Memory B cell (primary cell): Measurements from ENCODE around the gene COL20A1.
"Not testable (repeated sequence)": the region's sequence is repeated elsewhere in the genome, so short reads cannot be mapped to it uniquely, and the experiment has no call there.

ENCODE experiments used
- ATAC-seq: fragments of 150-1000 bp; cut with Tn5 transposase; 2 replicates; pipeline ENCODE4 v1.10.0; 2021; ENCODE audit warnings: low read depth, mild to moderate bottlenecking, moderate library complexity
- DNase-seq, 2 donors: peaks; one replicate each; pipeline ENCODE4 v3.0.0; 2022; ENCODE audit warnings: low spot score in 2 of 2
- H3K27ac Mint-ChIP-seq: one replicate; pipeline ENCODE4 v1.8.0; 2022; ENCODE audit warnings: mild to moderate bottlenecking, moderate library complexity, mixed read lengths
- H3K27me3 Mint-ChIP-seq: one replicate; pipeline ENCODE4 v1.8.0; 2022; ENCODE audit warnings: mixed read lengths
- H3K36me3 Mint-ChIP-seq: one replicate; pipeline ENCODE4 v1.8.0; 2022; ENCODE audit warnings: mild to moderate bottlenecking, mixed read lengths
- H3K4me1 Mint-ChIP-seq: one replicate; pipeline ENCODE4 v1.8.0; 2022; ENCODE audit warnings: mixed read lengths
- H3K4me3 Mint-ChIP-seq: one replicate; pipeline ENCODE4 v1.8.0; 2022; ENCODE audit warnings: mild to moderate bottlenecking, moderate library complexity, mixed read lengths
- H3K9me3 Mint-ChIP-seq: one replicate; pipeline ENCODE4 v1.8.0; 2022; ENCODE audit warnings: mixed read lengths

COL20A1 gene

DNA sequence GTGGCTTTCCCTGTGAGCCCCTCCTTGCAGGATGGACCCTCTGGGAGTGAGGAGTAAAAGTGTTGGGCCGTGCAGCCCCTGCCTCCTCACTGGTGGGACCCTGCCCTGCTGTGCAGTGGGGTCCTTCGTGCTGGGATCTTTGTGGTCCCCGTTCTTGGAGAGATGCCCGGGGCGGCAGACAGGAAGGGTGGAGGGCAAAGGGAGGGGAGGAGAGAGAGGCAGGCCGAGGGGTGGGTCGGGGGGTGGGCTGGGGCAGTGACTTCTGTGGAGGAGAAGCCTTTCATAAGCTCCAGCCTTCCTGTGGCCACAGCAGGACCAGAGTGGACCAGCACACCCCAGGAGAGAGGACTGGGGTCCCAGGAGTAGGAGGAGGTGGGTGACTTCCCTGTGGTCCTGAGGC lies at the start of gene COL20A1:
TSS of gene COL20A1 (plus strand) at position 283 of the 400 bp plus-strand sequence. CDS start 1,922 bp downstream, outside the sequence.
- H3K4me1 Mint-ChIP-seq, result no peaks in the 10 kb centered on the region
- peaks cover 6% of the 10 kb centered on the region for H3K36me3 Mint-ChIP-seq
- no peaks in the 10 kb centered on the region for H3K9me3 Mint-ChIP-seq
- ATAC-seq (no peak), DNase-seq (no peak)
- H3K27me3 Mint-ChIP-seq, result peaks cover 4% of the 10 kb centered on the region
- no peak within 1 kb of the TSS for H3K27ac Mint-ChIP-seq
- no peak within 1 kb of the TSS for H3K4me3 Mint-ChIP-seq

DNA sequence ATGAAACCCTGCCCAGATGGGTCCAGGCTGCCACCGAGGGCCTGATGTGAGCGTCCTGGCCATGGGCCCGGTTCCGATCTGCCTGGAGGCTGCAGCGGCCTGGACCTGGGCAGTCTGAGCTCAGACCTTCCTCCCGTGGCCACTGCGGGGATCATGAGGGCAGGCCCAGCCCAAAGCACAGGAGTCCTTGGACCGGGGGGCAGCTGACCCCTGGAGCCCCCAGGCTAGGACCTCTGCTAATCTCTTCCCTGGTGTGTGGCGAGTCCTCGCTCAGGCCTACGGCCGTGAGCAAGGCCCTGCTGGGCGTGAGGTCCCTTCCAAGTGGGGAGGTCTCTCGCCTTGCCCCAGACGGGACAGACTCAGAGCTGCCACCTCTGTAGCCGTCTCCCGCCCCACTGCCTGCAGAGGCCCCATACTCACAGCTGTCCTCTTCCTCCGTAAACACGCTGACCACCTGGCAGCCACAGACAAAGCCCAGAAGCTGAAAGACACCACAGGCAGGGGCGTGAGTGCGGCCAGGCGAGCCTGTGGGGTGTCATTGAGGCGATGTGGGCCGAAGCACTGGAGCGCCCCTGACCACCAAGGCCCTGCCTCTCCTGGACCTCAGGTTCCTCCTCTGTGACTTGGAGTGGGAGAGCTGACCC lies 49.3 kb upstream of the COL20A1 start:
- no peak for DNase-seq
- H3K27ac Mint-ChIP-seq, result no peak overlapping the region
- no peaks in the 10 kb centered on the region for H3K4me1 Mint-ChIP-seq
- no peaks in the 10 kb centered on the region for H3K36me3 Mint-ChIP-seq
- no peaks in the 10 kb centered on the region for H3K9me3 Mint-ChIP-seq
- ATAC-seq, result no peak
- peaks cover 20% of the 10 kb centered on the region for H3K27me3 Mint-ChIP-seq
- no peak overlapping the region for H3K4me3 Mint-ChIP-seq

DNA sequence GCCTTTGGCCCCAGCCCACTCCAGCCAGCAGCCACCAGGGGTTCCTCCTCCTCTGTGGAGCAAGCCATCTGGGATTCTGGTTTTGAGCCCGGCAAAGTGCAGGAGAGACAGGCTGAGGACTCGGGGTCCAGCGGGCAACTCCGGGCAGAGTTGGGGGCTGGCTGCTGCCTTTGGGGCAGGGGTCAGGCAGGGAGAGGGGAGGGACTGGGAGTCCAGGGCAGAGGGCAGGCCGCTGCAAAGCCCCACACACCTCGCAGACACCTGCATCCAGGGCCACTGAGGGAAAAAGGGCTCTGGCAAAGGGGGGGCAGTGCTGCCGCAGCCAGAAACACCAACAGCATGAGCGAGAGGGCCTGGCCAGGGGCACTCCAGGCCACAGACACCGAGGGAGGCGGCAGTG lies 48.5 kb upstream of the COL20A1 start:
- H3K36me3 Mint-ChIP-seq, result no peaks in the 10 kb centered on the region
- DNase-seq (no peak), ATAC-seq (no peak)
- no peak overlapping the region for H3K27ac Mint-ChIP-seq
- H3K27me3 Mint-ChIP-seq, result peaks cover 23% of the 10 kb centered on the region
- no peaks in the 10 kb centered on the region for H3K9me3 Mint-ChIP-seq
- H3K4me1 Mint-ChIP-seq, result no peaks in the 10 kb centered on the region
- no peak overlapping the region for H3K4me3 Mint-ChIP-seq

DNA sequence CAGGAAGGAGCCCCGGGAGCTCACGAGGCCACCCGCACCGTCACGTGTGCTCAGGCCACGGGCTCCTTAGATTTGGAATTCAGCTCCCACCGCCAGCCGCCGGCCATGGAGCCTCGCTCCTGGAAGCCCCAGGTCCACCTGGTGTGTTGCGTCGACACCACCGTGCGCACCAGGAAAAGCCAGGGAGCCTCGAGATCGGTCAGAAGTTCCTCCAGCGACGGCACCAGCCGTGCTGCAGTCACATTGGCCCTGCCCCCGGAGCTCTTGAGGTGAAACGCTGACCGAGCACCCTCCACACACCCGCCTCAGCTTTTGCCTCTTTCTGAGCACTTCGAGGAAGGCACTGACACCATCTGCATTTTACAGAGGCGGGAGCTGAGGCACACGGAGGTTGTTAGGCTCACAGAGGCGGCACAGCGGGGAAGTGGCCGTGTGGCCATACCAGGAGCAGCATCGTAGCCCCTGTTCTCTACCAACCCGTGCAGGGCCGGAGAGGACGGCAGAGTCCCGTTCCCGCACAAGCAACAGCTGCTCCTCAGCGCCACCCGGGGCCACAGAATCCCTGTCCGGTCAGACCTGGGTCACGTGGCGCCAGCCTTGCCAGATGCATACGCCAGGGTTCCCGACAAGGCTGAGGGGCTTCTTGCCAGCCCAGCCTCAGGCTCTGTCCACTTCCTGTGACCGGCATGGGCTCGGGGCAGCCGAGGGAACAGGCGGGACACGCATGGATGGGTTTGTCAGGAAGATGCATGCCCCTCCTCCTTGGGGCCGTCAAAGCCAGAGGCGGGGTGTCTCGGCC lies 46.3 kb upstream of the COL20A1 start:
- Mint-ChIP-seq H3K27ac (no peak overlapping the region), H3K36me3 (no peaks in the 10 kb centered on the region), H3K4me3 (no peak overlapping the region), H3K27me3 (peaks cover 24% of the 10 kb centered on the region), H3K4me1 (no peaks in the 10 kb centered on the region), H3K9me3 (no peaks in the 10 kb centered on the region)
- DNase-seq (no peak), ATAC-seq (no peak)

DNA sequence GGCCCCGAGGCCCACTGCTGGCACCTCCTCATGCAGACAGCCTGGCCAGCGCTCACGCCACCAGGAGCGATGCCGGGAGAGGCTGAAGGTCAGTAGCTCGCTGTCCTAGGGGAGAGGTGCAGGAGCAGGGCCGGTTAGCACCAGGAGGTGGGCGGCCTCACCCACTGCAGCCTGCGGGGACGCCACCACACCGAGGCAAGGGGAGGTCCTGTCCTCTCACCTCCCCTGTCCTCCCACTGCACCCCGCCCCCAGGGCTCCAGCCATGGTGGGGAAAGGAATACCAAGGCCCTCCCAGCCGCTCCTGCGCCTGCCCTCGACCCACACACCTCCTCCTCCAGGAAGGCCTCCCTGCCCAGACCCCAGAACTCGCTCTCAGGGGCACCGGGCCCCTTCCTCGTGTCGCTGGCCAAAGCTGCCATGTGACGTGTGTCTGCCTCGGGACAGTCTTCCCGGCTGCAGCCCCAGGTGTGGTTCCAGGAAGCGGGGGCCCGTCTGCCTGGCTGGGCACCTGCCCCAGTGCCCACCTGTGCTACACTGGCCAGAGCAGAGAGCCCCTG lies 45.2 kb upstream of the COL20A1 start:
- Mint-ChIP-seq H3K4me1 (peaks cover 1% of the 10 kb centered on the region), H3K9me3 (no peaks in the 10 kb centered on the region), H3K4me3 (no peak overlapping the region), H3K27ac (no peak overlapping the region), H3K36me3 (no peaks in the 10 kb centered on the region), H3K27me3 (peaks cover 22% of the 10 kb centered on the region)
- DNase-seq, result no peak
- ATAC-seq, result no peak

DNA sequence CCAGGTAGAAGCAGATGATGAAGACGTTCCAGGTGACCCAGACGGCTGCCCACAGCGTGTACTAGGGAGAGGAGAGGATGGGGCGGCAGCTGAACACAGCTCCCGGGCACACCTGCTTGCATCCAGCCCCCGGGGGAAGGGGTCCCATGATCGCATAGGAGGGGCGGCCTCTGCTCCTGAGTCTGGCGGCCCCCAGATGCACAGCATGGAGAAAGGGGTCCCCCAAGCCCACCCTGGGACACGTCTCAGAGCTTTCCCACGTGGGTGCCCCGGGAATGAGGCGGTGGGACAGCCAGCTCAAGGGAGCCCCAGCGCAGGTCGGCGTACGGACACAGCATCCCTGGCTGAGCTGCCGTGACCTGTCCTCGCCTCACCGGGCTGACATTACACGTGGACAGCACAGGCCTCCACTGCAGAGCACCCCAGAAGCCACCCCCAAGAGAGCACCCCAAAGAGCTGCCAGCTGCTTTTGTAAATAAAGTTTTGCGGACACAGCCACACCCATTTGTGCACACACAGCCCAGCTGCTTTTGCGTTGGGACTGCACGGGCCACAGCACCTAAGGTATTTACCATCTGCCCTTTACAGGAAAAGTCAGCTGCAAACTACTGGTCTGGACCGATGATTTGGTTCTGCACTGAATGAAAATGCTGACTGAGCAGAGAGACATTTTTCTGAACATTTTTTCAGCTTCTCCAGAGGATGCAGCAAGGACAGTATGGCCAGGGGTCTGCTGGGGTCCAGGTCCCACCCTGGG lies 44.0 kb upstream of the COL20A1 start:
- Mint-ChIP-seq H3K4me3 (no peak overlapping the region), H3K27me3 (peaks cover 23% of the 10 kb centered on the region), H3K4me1 (peaks cover 5% of the 10 kb centered on the region), H3K27ac (no peak overlapping the region), H3K36me3 (no peaks in the 10 kb centered on the region), H3K9me3 (no peaks in the 10 kb centered on the region)
- DNase-seq (no peak), ATAC-seq (no peak)

DNA sequence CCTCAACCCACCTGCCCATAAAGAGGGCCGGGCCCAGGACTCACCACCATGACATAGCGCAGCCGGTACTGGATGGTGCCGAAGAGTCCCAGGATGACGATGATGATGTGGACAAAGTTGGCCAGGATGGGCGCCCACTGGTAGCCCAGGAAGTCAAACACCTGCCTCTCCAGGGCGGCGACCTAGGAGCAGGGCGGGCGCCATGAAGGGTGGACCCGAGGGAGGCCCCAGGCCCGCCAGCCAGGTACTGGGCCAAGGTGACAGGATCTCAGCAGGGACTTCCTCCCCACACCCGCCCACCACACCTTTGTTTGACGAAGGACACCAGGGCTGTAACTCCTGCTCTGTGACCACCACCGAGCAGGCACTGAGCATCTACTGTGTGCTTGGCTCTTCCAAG lies 43.1 kb upstream of the COL20A1 start:
- Mint-ChIP-seq H3K27me3 (peaks cover 20% of the 10 kb centered on the region), H3K9me3 (no peaks in the 10 kb centered on the region), H3K4me1 (peaks cover 5% of the 10 kb centered on the region), H3K27ac (no peak overlapping the region), H3K4me3 (no peak overlapping the region), H3K36me3 (no peaks in the 10 kb centered on the region)
- no peak for ATAC-seq
- no peak for DNase-seq

DNA sequence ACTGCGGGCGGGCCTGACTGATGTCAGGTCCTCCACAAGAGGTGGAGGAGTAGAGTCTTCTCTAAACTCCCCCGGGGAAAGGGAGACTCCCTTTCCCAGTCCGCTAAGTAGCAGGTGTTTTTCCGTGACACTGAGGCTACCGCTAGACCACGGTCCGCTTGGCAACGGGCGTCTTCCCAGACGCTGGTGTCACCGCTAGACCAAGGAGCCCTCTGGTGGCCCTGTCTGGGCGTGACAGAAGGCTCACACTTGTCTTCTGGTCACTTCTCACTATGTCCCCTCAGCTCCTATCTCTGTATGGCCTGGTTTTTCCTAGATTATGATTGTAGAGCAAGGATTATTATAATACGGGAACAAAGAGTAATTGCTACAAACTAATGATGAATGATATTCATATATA lies 41.6 kb upstream of the COL20A1 start:
- peaks cover 19% of the 10 kb centered on the region for H3K27me3 Mint-ChIP-seq
- not testable (repeated sequence) for H3K4me3 Mint-ChIP-seq

DNA sequence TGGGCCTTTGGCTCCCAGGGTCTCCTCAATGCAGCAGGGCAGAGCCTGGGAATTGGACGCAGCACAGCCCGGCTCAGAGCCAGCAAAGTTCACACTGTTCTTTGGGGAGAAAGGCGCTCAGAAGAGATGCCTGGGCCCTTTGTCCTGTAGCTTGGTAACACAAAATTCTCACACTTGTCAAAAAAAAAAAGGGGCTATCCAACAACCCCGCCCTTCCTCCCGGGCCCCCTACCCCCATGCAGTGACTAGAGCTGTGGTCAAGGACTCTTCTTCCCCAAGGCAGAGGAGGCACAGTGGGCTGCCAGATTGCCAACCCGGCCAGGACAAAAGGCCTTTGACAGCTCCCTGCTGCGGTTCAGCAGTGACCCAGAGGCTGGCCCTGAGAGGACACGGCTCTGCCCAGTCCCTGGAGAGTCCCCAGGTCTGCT lies 40.7 kb upstream of the COL20A1 start:
- H3K9me3 Mint-ChIP-seq, result no peaks in the 10 kb centered on the region
- H3K36me3 Mint-ChIP-seq, result no peaks in the 10 kb centered on the region
- peaks cover 8% of the 10 kb centered on the region for H3K4me1 Mint-ChIP-seq
- no peak for ATAC-seq
- no peak overlapping the region for H3K27ac Mint-ChIP-seq
- DNase-seq, result no peak
- no peak overlapping the region for H3K4me3 Mint-ChIP-seq
- H3K27me3 Mint-ChIP-seq, result peaks cover 27% of the 10 kb centered on the region

More for the DNA sequence above, 41.6 kb upstream of the COL20A1 start:
- H3K4me1 Mint-ChIP-seq, H3K27ac Mint-ChIP-seq, DNase-seq, ATAC-seq, H3K9me3 Mint-ChIP-seq, H3K36me3 Mint-ChIP-seq: not testable (repeated sequence)

DNA sequence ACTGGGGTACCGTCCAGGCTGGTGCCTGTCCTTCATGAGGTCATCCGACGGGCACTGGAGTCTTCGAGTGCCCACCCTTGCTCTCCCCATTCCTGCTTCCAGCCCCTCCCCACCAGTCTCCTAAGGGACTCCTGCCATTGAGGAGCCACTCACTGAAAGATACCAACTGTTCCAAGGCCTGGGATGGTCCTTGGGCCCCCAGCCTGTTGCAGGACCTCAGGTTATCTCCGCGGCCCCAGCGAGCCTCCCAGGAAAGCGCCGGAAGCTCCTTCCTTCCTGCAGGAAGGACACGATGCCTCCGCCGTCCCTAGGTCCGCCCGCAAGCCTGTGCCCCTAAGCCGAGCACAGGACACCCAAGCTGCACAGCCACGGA lies 39.9 kb upstream of the COL20A1 start:
- DNase-seq (no peak), ATAC-seq (no peak)
- Mint-ChIP-seq H3K4me3 (no peak overlapping the region), H3K4me1 (peaks cover 8% of the 10 kb centered on the region), H3K36me3 (no peaks in the 10 kb centered on the region), H3K9me3 (no peaks in the 10 kb centered on the region), H3K27ac (no peak overlapping the region), H3K27me3 (peaks cover 32% of the 10 kb centered on the region)

DNA sequence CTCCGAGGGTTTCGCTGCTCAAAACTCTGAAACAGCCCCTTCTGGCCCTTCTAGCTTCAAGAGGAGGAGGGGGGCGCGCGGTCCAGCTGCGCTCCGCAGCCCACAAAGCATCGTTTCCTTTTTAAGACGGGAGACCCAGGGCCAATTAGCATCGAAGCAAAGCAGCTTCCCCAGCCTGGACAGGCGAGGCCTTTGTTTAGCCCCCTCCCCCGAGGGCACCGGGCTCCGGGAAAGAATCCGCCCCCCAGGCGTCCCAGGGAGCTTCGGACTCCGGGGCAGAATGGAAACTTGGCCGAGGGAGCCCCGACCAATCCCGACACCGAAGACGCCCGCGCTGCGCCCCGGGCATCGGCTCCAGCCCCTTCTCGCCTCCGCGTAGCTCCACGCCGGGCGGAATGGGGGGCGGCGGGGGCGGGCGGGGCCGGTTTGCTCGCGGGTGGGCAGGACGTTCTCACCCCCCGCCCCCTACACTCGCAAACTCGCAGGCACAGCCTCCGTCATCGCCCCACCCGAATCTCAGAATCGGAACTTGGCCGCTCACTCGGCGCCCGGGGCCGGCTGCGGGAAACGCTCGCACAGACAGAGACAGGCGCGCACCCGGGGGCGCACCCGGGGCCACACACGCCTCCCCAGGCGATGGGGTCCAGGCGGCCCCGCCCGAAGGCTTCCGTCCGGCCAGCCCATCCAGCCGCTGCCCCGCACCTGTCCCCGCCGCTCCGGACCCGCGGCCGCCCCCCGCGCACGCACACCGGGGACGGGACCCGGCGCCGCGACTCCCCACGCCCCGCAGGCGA lies 39.4 kb upstream of the COL20A1 start:
- ATAC-seq (no peak), DNase-seq (no peak)
- Mint-ChIP-seq H3K9me3 (no peaks in the 10 kb centered on the region), H3K4me1 (peaks cover 8% of the 10 kb centered on the region), H3K27me3 (peaks cover 29% of the 10 kb centered on the region), H3K36me3 (no peaks in the 10 kb centered on the region), H3K4me3 (no peak overlapping the region), H3K27ac (no peak overlapping the region)

DNA sequence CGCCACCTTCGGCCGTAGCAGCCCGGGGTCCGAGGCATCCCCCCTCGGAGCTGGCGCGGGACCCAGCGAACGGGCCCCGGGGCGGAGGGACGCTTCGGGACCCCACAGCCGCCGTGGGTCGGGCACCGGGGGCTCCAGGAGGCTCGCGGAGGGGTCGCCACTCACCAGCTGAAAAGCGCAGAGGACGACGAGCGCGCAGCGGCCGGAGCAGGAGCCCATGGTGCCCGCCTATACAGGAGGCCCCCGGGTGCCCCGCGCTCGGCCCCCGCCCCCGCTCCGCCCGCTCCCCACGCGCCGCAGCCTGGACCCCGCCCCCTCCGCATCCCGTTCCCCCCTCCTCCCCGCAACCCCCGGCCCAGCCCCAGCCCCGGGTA lies 38.8 kb upstream of the COL20A1 start, which contains the start of gene NKAIN4:
TSS of gene NKAIN4 (minus strand) at position 232 of the 374 bp plus-strand sequence. CDS start at position 219, 13 bp downstream.
- H3K27me3 Mint-ChIP-seq, result peaks cover 27% of the 10 kb centered on the region
- H3K36me3 Mint-ChIP-seq, result no peaks in the 10 kb centered on the region
- DNase-seq, result no peak
- peaks cover 8% of the 10 kb centered on the region for H3K4me1 Mint-ChIP-seq
- H3K9me3 Mint-ChIP-seq, result no peaks in the 10 kb centered on the region
- peak within 1 kb of the TSS; percentile 10 for H3K4me3 Mint-ChIP-seq
- ATAC-seq, result no peak
- no peak within 1 kb of the TSS for H3K27ac Mint-ChIP-seq

DNA sequence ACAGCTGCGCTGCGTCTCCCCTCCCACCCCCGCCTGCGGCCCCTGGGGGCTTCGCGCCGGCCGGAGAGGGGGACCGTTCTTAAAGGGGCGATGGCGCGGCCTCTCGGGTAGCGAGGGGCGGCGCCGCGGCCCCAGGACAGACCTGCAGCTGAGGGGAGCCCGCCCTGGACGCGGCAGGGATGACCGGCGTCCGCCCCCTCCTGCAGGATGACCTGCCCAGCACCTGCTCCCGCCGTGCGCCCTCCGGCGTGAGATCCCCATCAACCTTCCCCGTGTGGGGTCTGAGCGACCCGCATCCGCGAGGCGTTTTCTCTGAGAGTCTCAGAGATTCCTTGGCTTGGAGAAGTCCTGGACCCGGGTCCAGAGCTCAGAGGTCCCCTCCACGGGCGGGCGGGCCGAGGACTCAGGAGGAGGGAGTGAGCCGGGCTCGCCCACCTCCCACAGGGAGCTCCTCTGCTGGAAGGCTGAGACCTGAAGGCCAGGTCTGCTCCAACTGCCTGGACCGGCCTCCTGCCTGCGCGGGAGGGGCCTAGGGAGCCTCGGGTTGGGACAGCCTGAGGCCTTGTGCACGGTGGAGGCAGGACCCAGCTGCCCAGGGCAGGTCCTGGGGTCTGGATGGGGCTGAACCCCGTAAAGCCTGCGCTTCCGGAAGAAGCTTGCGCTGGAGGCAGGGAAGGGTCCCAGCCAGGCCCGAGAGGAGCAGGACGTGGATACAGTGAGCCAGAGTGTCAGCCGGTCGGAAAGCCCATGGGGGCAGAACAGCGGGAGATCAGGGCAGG lies 38.2 kb upstream of the COL20A1 start:
- no peak overlapping the region for H3K27ac Mint-ChIP-seq
- H3K27me3 Mint-ChIP-seq, result peaks cover 29% of the 10 kb centered on the region
- no peak for ATAC-seq
- DNase-seq, result no peak
- peaks cover 8% of the 10 kb centered on the region for H3K4me1 Mint-ChIP-seq
- H3K9me3 Mint-ChIP-seq, result no peaks in the 10 kb centered on the region
- no peaks in the 10 kb centered on the region for H3K36me3 Mint-ChIP-seq
- peak overlapping the region; percentile 10 for H3K4me3 Mint-ChIP-seq
